Esophagus muscularis mucosa (tissue), 4 donors: ENCODE data around the gene SPDEF. TPM values are rescaled to one million over a fixed set of nuclear protein-coding genes. Genes with fewer than 3 reads are reported as not detected.

Experiments used
- DNase-seq: peaks from one replicate; pipeline ENCODE4 v3.0.0-alpha.2; 2017; ENCODE audit errors: extremely low spot score
- H3K27ac ChIP-seq, 4 donors: fragments of 200-600 bp; sonication (generic); replicated peaks in 1 of 4; 1 replicate in 3 of 4; 2 replicates in 1 of 4; pipeline ENCODE4 v1.5.1; 2016 to 2019; ENCODE audit warnings: mild to moderate bottlenecking in 1 of 4
- H3K27me3 ChIP-seq, 4 donors: fragments of 200-600 bp; sonication (generic); one replicate each; pipeline versions ENCODE4 v1.5.1 to v1.6.0; 2016 to 2019
- H3K36me3 ChIP-seq, 4 donors: fragments of 200-600 bp; sonication (generic); one replicate each; pipeline ENCODE4 v1.5.1; 2016 to 2019
- H3K4me1 ChIP-seq, 4 donors: fragments of 200-600 bp; sonication (generic); one replicate each; pipeline ENCODE4 v1.5.1; 2016 to 2019
- H3K4me3 ChIP-seq, 4 donors: fragments of 200-600 bp; sonication (generic); 1 replicate in 2 of 4; 2 replicates in 2 of 4; pipeline ENCODE4 v1.5.1; 2016 to 2019; ENCODE audit warnings: mild to moderate bottlenecking in 4 of 4, moderate library complexity in 1 of 4
- H3K9me3 ChIP-seq, 4 donors: fragments of 200-600 bp; sonication (generic); 1 replicate in 3 of 4; 2 replicates in 1 of 4; pipeline ENCODE4 v1.5.1; 2016 to 2019
- CTCF ChIP-seq, 3 experiments: fragments of 200-600 bp in 2 of 3; fragments of 450-650 bp in 1 of 3; sonication (generic) in 2 of 3; IDR thresholded peaks; one replicate each; pipeline ENCODE4 v1.5.1; 2017 to 2019; ENCODE audit warnings: antibody characterized with exemption in 3 of 3, mild to moderate bottlenecking in 2 of 3, moderate library complexity in 1 of 3
- EP300 ChIP-seq: sonication (generic); formaldehyde crosslinking; IDR thresholded peaks from one replicate; pipeline ENCODE4 v1.6.1; 2017; ENCODE audit warnings: antibody characterized with exemption
- POLR2A ChIP-seq: fragments of 450-650 bp; IDR thresholded peaks from one replicate; pipeline ENCODE4 v1.6.1; 2017; ENCODE audit warnings: antibody characterized with exemption, moderate library complexity, mild to moderate bottlenecking, low read depth
- POLR2AphosphoS5 ChIP-seq, 2 donors: sonication (generic); formaldehyde crosslinking; IDR thresholded peaks; one replicate each; pipeline ENCODE4 v1.6.1; 2017; ENCODE audit warnings: antibody characterized with exemption in 2 of 2
- WGBS: methylation state at CpG from one replicate; pipeline ENCODE4 v1.1.5; 2018; 5-methylcytosine and 5-hydroxymethylcytosine counted together
- intact Hi-C: fragments of 100-400 bp; cut with DNase I; formaldehyde crosslinking; loops from one replicate; pipeline ENCODE4 v1.15.1; 2023
- total RNA-seq, 4 donors: library from RNA; depleted of rRNA; stranded (reverse); fragments of >200 nt; gene quantifications; one replicate each; pipeline versions ENCODE4 v1.1.0 to v1.2.1, GENCODE V29; 2016

SPDEF gene
- total RNA-seq, 4 donors from 2014 or later, result not detected

- TF ChIP-seq POLR2A, result no peak
- TF ChIP-seq CTCF (IDR thresholded peaks at IDR 0.05), result no peak
- no peak for TF ChIP-seq POLR2AphosphoS5 (IDR thresholded peaks at IDR 0.05)
- no peak for TF ChIP-seq EP300
- no peak for DNase-seq
These were observed 6.2 kb upstream of the SPDEF start for GRCh38 chr6:34562350-34562749.

GRCh38 chr6:34561227-34561530, 5.0 kb upstream of the SPDEF start:
- peaks cover 0 to 10% (median 8%) of the 10 kb centered on the region in 4 donors for H3K9me3 ChIP-seq
- no peaks in the 10 kb centered on the region for H3K4me1 ChIP-seq
- no peak overlapping the region for H3K27ac ChIP-seq
- H3K4me3 ChIP-seq, result no peak overlapping the region
- intact Hi-C loops, result no loop called here
- DNase-seq, result no peak
- no peaks in the 10 kb centered on the region for H3K36me3 ChIP-seq
- H3K27me3 ChIP-seq, result peaks cover 0 to 27% (median 0%) of the 10 kb centered on the region in 4 donors
- 86% methylated on average over 1 of the region's 2 CpGs for WGBS
- TF ChIP-seq POLR2A (no peak), POLR2AphosphoS5 (IDR thresholded peaks at IDR 0.05) (no peak), CTCF (IDR thresholded peaks at IDR 0.05) (no peak), EP300 (no peak)

More at GRCh38 chr6:34562350-34562749, 6.2 kb upstream of the SPDEF start:
- 95% methylated on average over 8 of the region's 10 CpGs for WGBS
- Histone ChIP-seq H3K27ac (no peak overlapping the region), H3K9me3 (peaks cover 0 to 10% (median 8%) of the 10 kb centered on the region in 4 donors), H3K36me3 (no peaks in the 10 kb centered on the region), H3K27me3 (peaks cover 0 to 38% (median 0%) of the 10 kb centered on the region in 4 donors), H3K4me1 (no peaks in the 10 kb centered on the region), H3K4me3 (no peak overlapping the region)
- intact Hi-C loops, result no loop called here

- H3K9me3 ChIP-seq, result peaks cover 0 to 10% (median 8%) of the 10 kb centered on the region in 4 donors
- 59% methylated on average over 13 of the region's 20 CpGs for WGBS
- peaks cover 0 to 22% (median 0%) of the 10 kb centered on the region in 4 donors for H3K27me3 ChIP-seq
- DNase-seq, result no peak
- TF ChIP-seq EP300 (no peak), POLR2AphosphoS5 (IDR thresholded peaks at IDR 0.05) (no peak), POLR2A (no peak), CTCF (IDR thresholded peaks at IDR 0.05) (no peak)
- H3K4me3 ChIP-seq, result no peak overlapping the region
- no peak overlapping the region for H3K27ac ChIP-seq
- H3K36me3 ChIP-seq, result no peaks in the 10 kb centered on the region
- intact Hi-C loops, result no loop called here
- no peaks in the 10 kb centered on the region for H3K4me1 ChIP-seq
These were observed 4.5 kb upstream of the SPDEF start for GRCh38 chr6:34560366-34561226.

GRCh38 chr6:34559651-34560365, 3.7 kb upstream of the SPDEF start:
- intact Hi-C loops, result no loop called here
- Histone ChIP-seq H3K4me3 (no peak overlapping the region), H3K9me3 (peaks cover 0 to 10% (median 8%) of the 10 kb centered on the region in 4 donors), H3K4me1 (no peaks in the 10 kb centered on the region), H3K27ac (no peak overlapping the region), H3K27me3 (peaks cover 0 to 21% (median 0%) of the 10 kb centered on the region in 4 donors), H3K36me3 (no peaks in the 10 kb centered on the region)
- TF ChIP-seq POLR2AphosphoS5 (IDR thresholded peaks at IDR 0.05), result no peak
- DNase-seq, result no peak
- 75% methylated on average over 10 of the region's 10 CpGs for WGBS

- intact Hi-C loops, result no loop called here
- Histone ChIP-seq H3K9me3 (peaks cover 0 to 10% (median 8%) of the 10 kb centered on the region in 4 donors), H3K4me1 (no peaks in the 10 kb centered on the region), H3K36me3 (no peaks in the 10 kb centered on the region), H3K27me3 (peaks cover 0 to 16% (median 0%) of the 10 kb centered on the region in 4 donors), H3K4me3 (no peak overlapping the region), H3K27ac (no peak overlapping the region)
- DNase-seq, result no peak
- WGBS, result 76% methylated on average over 4 of the region's 4 CpGs
- TF ChIP-seq EP300 (no peak), POLR2A (no peak), CTCF (IDR thresholded peaks at IDR 0.05) (no peak), POLR2AphosphoS5 (IDR thresholded peaks at IDR 0.05) (no peak)
These were observed 2.1 kb upstream of the SPDEF start for GRCh38 chr6:34558172-34558714.
